ENCODE data around the gene KRT36. TPM values are rescaled to one million over a fixed set of nuclear protein-coding genes. Genes with fewer than 3 reads are reported as not detected.

Gene KRT36
- polyA plus RNA-seq, 1 experiment: not detected

DNA sequence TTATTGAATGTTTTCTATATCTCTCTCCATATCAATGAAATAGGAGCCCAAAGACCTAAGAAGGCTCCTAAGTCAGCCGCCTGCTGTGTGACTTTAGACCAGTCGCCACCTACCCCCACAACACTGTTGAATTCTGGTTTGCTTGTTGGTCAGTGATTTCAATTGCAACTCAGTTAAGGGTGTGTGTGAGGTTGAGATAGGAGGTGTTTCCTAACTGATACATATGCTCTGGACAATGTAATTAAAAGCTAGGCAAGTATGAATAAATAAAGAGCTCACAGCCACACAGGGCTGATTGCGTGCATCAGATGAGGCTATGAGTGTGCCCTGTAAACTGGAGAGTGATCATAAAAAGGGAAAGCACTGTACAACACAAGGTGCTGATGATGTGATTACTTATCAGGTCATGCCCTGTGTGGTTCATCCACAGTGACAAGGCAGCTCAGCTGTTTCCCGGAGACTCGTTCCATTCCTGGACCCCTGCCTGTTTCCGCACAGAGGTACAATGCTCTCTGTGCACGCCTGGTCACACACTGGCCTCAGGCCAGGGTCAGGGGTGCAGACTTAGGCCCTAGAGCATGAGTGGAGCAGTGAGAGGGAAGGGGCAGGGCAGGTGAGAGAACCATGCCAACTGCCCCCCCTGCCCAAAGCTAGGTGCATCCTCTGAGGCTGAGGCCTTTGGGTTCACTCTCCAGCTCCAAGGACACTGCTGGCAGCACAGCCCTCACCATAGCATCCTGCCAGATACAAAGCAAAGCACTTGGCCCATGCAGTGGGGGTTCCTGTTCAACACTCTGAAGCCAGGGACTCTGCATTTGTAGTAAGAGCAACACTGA, 5.5 kb downstream of the KRT36 start:
- DNase-seq (ENCODE audit: low read depth, low spot score): no peak
- Histone ChIP-seq H3K27ac (ENCODE audit: low read depth, low read length) (no peak overlapping the region), H3K9me3 (ENCODE audit: control insufficient read depth, insufficient read depth, low read length) (peaks cover 6% of the 10 kb centered on the region; the same call in 1 of the 2 replicates), H3K4me3 (ENCODE audit: low read depth, low read length) (no peak overlapping the region), H3K27me3 (ENCODE audit: control insufficient read depth, insufficient read depth, low read length) (no peaks in the 10 kb centered on the region)
- TF ChIP-seq, protein P1, sequence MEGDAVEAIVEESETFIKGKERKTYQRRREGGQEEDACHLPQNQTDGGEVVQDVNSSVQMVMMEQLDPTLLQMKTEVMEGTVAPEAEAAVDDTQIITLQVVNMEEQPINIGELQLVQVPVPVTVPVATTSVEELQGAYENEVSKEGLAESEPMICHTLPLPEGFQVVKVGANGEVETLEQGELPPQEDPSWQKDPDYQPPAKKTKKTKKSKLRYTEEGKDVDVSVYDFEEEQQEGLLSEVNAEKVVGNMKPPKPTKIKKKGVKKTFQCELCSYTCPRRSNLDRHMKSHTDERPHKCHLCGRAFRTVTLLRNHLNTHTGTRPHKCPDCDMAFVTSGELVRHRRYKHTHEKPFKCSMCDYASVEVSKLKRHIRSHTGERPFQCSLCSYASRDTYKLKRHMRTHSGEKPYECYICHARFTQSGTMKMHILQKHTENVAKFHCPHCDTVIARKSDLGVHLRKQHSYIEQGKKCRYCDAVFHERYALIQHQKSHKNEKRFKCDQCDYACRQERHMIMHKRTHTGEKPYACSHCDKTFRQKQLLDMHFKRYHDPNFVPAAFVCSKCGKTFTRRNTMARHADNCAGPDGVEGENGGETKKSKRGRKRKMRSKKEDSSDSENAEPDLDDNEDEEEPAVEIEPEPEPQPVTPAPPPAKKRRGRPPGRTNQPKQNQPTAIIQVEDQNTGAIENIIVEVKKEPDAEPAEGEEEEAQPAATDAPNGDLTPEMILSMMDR (IDR thresholded peaks at IDR 0.05; ENCODE audit: low read depth, low read length): no peak
- CTCF ChIA-PET: interaction anchor here (0.6 to 1.3 kb wide), 2 partner anchors 162 to 164 kb away, joined by 3 to 6 read pairs; no protein-coding TSS in a partner anchor
- POLR2A ChIA-PET: no interaction called here

DNA sequence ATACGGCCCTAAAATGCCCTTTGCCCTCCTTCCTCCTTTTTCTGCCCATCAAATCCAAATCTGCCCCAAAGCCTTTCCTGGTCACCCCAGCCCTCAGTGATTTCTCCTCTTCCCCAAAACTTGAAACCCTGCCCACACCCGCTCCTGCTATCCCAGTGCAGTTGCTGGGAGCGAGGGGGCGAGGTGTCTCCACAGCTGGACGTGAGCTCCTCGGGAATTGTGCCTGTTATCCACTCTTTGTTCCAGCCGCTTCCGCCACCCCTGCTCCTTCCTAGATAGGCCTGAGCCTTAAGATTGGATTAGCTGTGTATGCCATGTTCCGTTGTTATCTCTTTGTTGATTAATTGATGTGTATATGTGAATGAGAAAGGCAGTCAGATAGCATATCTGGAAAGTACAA, 6.2 kb downstream of the KRT36 start:
- H3K9me3 ChIP-seq (ENCODE audit: control insufficient read depth, insufficient read depth, low read length): peaks cover 6% of the 10 kb centered on the region; the same call in 1 of the 2 replicates
- H3K4me3 ChIP-seq (ENCODE audit: low read depth, low read length): no peak overlapping the region
- ChIA-PET CTCF (interaction anchor here (0.6 to 1.3 kb wide), 3 partner anchors 65 to 165 kb away, joined by 3 to 6 read pairs (median 5); no protein-coding TSS in a partner anchor), POLR2A (no interaction called here)
- TF ChIP-seq, protein P1 (IDR thresholded peaks at IDR 0.05; ENCODE audit: low read depth, low read length): no peak
- no peaks in the 10 kb centered on the region for H3K27me3 ChIP-seq (ENCODE audit: control insufficient read depth, insufficient read depth, low read length)
- no peak overlapping the region for H3K27ac ChIP-seq (ENCODE audit: low read depth, low read length)
- no peak for DNase-seq (ENCODE audit: low read depth, low spot score)

DNA sequence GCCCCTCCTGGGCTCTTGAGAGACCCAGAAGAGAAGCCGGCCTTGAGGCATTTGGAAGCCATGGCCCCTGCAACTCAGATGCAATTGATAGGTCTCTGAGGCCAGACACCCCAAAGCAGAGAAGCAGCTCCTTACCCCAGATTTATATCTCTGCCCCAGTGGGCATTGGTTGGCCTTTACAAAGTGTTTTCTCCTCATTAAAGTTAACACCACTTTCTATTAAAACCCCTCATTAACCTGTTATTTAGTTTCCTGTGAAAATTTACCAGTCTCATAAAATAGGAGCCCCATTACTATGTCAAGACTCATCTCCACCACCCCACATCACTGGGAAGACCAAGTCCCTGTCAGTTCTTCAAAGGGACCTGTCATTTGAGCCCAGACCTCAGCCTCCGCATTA, 8.7 kb downstream of the KRT36 start, which contains the start of gene KRT35:
Gene KRT35 (minus strand): TSS at position 116 of the 400 bp plus-strand sequence. CDS start 54 bp downstream, at position 62.
- Histone ChIP-seq H3K27me3 (ENCODE audit: control insufficient read depth, insufficient read depth, low read length) (no peaks in the 10 kb centered on the region), H3K27ac (ENCODE audit: low read depth, low read length) (no peak within 1 kb of the TSS), H3K4me3 (ENCODE audit: low read depth, low read length) (no peak within 1 kb of the TSS), H3K9me3 (ENCODE audit: control insufficient read depth, insufficient read depth, low read length) (no peaks in the 10 kb centered on the region; the same call in 1 of the 2 replicates)
- CTCF ChIA-PET: no interaction called here
- POLR2A ChIA-PET: no interaction called here
- TF ChIP-seq, protein P1 (IDR thresholded peaks at IDR 0.05; ENCODE audit: low read depth, low read length): no peak
- no peak for DNase-seq (ENCODE audit: low read depth, low spot score)

DNA sequence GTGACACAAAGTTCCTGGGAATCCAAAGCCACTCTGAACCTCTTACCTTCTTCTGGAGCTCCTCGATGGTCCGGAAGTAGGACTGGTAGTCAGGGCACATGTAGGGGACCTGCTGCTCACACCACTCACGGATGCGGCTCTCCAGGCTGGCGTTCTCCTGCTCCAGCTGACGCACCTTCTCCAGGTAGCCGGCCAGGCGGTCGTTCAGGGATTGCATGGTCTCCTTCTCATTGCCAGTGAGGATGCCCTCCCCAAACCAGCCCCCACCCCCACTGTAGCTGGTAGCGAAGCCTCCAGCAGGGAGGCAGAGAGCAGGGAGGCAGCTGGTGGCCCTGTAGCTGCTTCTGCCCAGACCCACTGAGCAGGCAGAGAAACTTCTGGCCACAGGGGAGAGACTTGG, 9.1 kb downstream of the KRT36 start:
- POLR2A ChIA-PET: no interaction called here
- CTCF ChIA-PET: interaction anchor here (0.8 kb wide), 1 partner anchor 68 kb away, joined by 4 read pairs; no protein-coding TSS in a partner anchor
- TF ChIP-seq, protein P1 (IDR thresholded peaks at IDR 0.05; ENCODE audit: low read depth, low read length): no peak

DNA sequence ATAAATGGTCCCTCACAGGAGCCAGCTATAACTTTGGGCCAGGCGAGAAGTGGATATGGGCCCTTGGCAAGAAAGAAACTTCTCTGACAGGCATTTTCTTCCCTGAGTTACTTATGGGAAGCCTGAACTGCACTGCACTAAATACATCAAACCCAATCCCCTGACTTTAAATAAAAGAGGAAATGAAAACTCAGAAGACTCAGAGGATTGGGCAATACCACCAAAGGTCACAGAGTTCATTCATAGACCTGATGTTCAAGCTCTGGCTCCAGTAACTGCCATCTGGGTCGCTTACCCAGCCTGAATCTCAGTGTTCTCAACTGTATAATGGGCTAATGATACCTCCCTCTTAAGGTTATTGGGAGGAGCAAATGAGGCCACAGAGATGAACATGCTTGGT, 9.6 kb downstream of the KRT36 start:
- no peak overlapping the region for H3K27ac ChIP-seq (ENCODE audit: low read depth, low read length)
- H3K27me3 ChIP-seq (ENCODE audit: control insufficient read depth, insufficient read depth, low read length): no peaks in the 10 kb centered on the region
- ChIA-PET POLR2A (no interaction called here), CTCF (interaction anchor here (0.8 kb wide), 1 partner anchor 69 kb away, joined by 4 read pairs; no protein-coding TSS in a partner anchor)
- H3K4me3 ChIP-seq (ENCODE audit: low read depth, low read length): no peak overlapping the region
- H3K9me3 ChIP-seq (ENCODE audit: control insufficient read depth, insufficient read depth, low read length): no peaks in the 10 kb centered on the region; the same call in 1 of the 2 replicates
- DNase-seq (ENCODE audit: low read depth, low spot score): no peak
- TF ChIP-seq, protein P1 (IDR thresholded peaks at IDR 0.05; ENCODE audit: low read depth, low read length): no peak

More for the DNA sequence above, 9.1 kb downstream of the KRT36 start:
- Histone ChIP-seq H3K27me3 (ENCODE audit: control insufficient read depth, insufficient read depth, low read length) (no peaks in the 10 kb centered on the region), H3K9me3 (ENCODE audit: control insufficient read depth, insufficient read depth, low read length) (no peaks in the 10 kb centered on the region; the same call in 1 of the 2 replicates), H3K27ac (ENCODE audit: low read depth, low read length) (no peak overlapping the region), H3K4me3 (ENCODE audit: low read depth, low read length) (no peak overlapping the region)
- DNase-seq (ENCODE audit: low read depth, low spot score): no peak
